Body of pancreas (tissue), 4 donors: ENCODE measurements around the gene SGPL1. TPM values are rescaled to one million over a fixed set of nuclear protein-coding genes. Genes with fewer than 3 reads are reported as not detected.
A peak's percentile ranks its signal among the peaks of the same experiment; 100 is the strongest.

Experiments
- ATAC-seq: fragments of 150-250 bp; one replicate; pipeline ENCODE4 v1.9.1; 2016
- DNase-seq, 4 donors: peaks; one replicate each; pipeline ENCODE4 v3.0.0-alpha.2; 2019
- H3K27ac ChIP-seq, 4 donors: fragments of 200-600 bp; sonication (generic); 1 replicate in 3 of 4; 2 replicates in 1 of 4; pipeline versions ENCODE4 v1.5.1 to v1.6.1; 2016 to 2019; ENCODE audit warnings: mild to moderate bottlenecking in 1 of 4, mixed read lengths in 1 of 4, moderate library complexity in 1 of 4
- H3K27me3 ChIP-seq, 2 donors: fragments of 200-600 bp; sonication (generic); one replicate each; pipeline ENCODE4 v1.6.0; 2016; ENCODE audit warnings: mild to moderate bottlenecking in 1 of 2
- H3K36me3 ChIP-seq, 2 donors: fragments of 200-600 bp; sonication (generic); replicated peaks in 1 of 2; 2 replicates each; pipeline ENCODE4 v1.5.1; 2016; ENCODE audit warnings: low read depth in 2 of 2; ENCODE audit not compliant: insufficient read depth in 1 of 2
- H3K4me1 ChIP-seq: fragments of 200-600 bp; sonication (generic); one replicate; pipeline ENCODE4 v1.6.0; 2016
- H3K4me3 ChIP-seq, 2 donors: fragments of 200-600 bp; sonication (generic); 1 replicate in 1 of 2; 2 replicates in 1 of 2; pipeline ENCODE4 v1.5.1; 2016 to 2019
- H3K9me3 ChIP-seq, 3 donors: fragments of 200-600 bp; sonication (generic); 1 replicate in 2 of 3; 2 replicates in 1 of 3; pipeline ENCODE4 v1.5.1; 2016
- CTCF ChIP-seq, 7 experiments: fragments of 450-650 bp in 4 of 7; fragments of 200-600 bp in 3 of 7; sonication (generic) in 3 of 7; IDR thresholded peaks; one replicate each; pipeline ENCODE4 v1.5.1; 2016 to 2019; ENCODE audit warnings: antibody characterized with exemption in 7 of 7
- POLR2A ChIP-seq, 3 donors: fragments of 450-650 bp; IDR thresholded peaks; one replicate each; pipeline ENCODE4 v1.6.1; 2016; ENCODE audit warnings: antibody characterized with exemption in 3 of 3, mild to moderate bottlenecking in 2 of 3
- WGBS, 2 donors: methylation state at CpG; one replicate each; pipeline ENCODE4 v1.1.5; 2017; 5-methylcytosine and 5-hydroxymethylcytosine counted together
- intact Hi-C: fragments of 100-400 bp; cut with DNase I; formaldehyde crosslinking; loops from one replicate; pipeline ENCODE4 v1.15.1; 2023
- total RNA-seq, 2 donors: library from RNA; depleted of rRNA; stranded (reverse); fragments of >200 nt; gene quantifications; one replicate each; pipeline ENCODE4 v1.1.0, GENCODE V29; 2016

The SGPL1 gene
- total RNA-seq, 2 donors from 2014 or later = 36.3 to 43.8 TPM

- no peak for DNase-seq
- TF ChIP-seq POLR2A (IDR thresholded peaks at IDR 0.05) (no peak), CTCF (IDR thresholded peaks at IDR 0.05) (no peak)
- no peak for ATAC-seq
- H3K9me3 ChIP-seq = no peaks in the 10 kb centered on the region
- no peaks in the 10 kb centered on the region for H3K27me3 ChIP-seq
- no peak overlapping the region for H3K27ac ChIP-seq
- 78 to 90% methylated on average over 7 of the region's 7 CpGs for WGBS, 2 donors
- H3K36me3 ChIP-seq = no peaks in the 10 kb centered on the region
- intact Hi-C loops = no loop called here
- H3K4me1 ChIP-seq = peaks cover 25% of the 10 kb centered on the region
- no peak overlapping the region for H3K4me3 ChIP-seq
Observed at GRCh38 chr10:70834441-70835151, 18.8 kb downstream of the SGPL1 start.

- H3K27ac ChIP-seq = peak overlapping the region in 2 of 4 donors; percentile 14 to 29
- no peak for DNase-seq
- no peak for ATAC-seq
- TF ChIP-seq CTCF (IDR thresholded peaks at IDR 0.05) = no peak
- no peak for TF ChIP-seq POLR2A (IDR thresholded peaks at IDR 0.05)
- intact Hi-C loops = no loop called here
- no peaks in the 10 kb centered on the region for H3K36me3 ChIP-seq
- WGBS, 2 donors = 91 to 93% methylated on average over 2 of the region's 2 CpGs
- no peaks in the 10 kb centered on the region for H3K27me3 ChIP-seq
- H3K4me3 ChIP-seq = no peak overlapping the region
- H3K4me1 ChIP-seq = peaks cover 25% of the 10 kb centered on the region
- H3K9me3 ChIP-seq = no peaks in the 10 kb centered on the region
Observed at GRCh38 chr10:70836319-70836718, 20.6 kb downstream of the SGPL1 start.

- ATAC-seq (no peak), DNase-seq (no peak)
- Histone ChIP-seq H3K4me3 (no peak overlapping the region), H3K9me3 (no peaks in the 10 kb centered on the region), H3K36me3 (no peaks in the 10 kb centered on the region), H3K27me3 (no peaks in the 10 kb centered on the region), H3K4me1 (peaks cover 14% of the 10 kb centered on the region), H3K27ac (no peak overlapping the region)
- TF ChIP-seq CTCF (IDR thresholded peaks at IDR 0.05) = no peak
- TF ChIP-seq POLR2A (IDR thresholded peaks at IDR 0.05) = no peak
- 100% methylated on average over 3 of the region's 3 CpGs for WGBS, 2 donors
- intact Hi-C loops = no loop called here
Observed at GRCh38 chr10:70837660-70838059, 21.9 kb downstream of the SGPL1 start.

- H3K36me3 ChIP-seq = no peaks in the 10 kb centered on the region
- no peak for ATAC-seq
- no peak overlapping the region for H3K4me3 ChIP-seq
- intact Hi-C loops = no loop called here
- WGBS, 2 donors = 72 to 94% methylated on average over 4 of the region's 4 CpGs
- H3K27ac ChIP-seq = no peak overlapping the region
- TF ChIP-seq CTCF (IDR thresholded peaks at IDR 0.05) (no peak), POLR2A (IDR thresholded peaks at IDR 0.05) (no peak)
- peaks cover 13% of the 10 kb centered on the region for H3K4me1 ChIP-seq
- H3K27me3 ChIP-seq = no peaks in the 10 kb centered on the region
- H3K9me3 ChIP-seq = no peaks in the 10 kb centered on the region
- DNase-seq = no peak
Observed at GRCh38 chr10:70838270-70838805, 22.6 kb downstream of the SGPL1 start.

GRCh38 chr10:70840836-70841235 is 25.1 kb downstream of the SGPL1 start:
- TF ChIP-seq CTCF (IDR thresholded peaks at IDR 0.05) (no peak), POLR2A (IDR thresholded peaks at IDR 0.05) (no peak)
- no peaks in the 10 kb centered on the region for H3K27me3 ChIP-seq
- H3K4me3 ChIP-seq = no peak overlapping the region
- intact Hi-C loops = no loop called here
- no peak overlapping the region for H3K27ac ChIP-seq
- 71 to 90% methylated on average over 2 of the region's 2 CpGs for WGBS, 2 donors
- ATAC-seq = no peak
- H3K36me3 ChIP-seq = no peaks in the 10 kb centered on the region
- H3K9me3 ChIP-seq = no peaks in the 10 kb centered on the region
- no peak for DNase-seq
- H3K4me1 ChIP-seq = peaks cover 15% of the 10 kb centered on the region
